ENCODE data around the gene RNF220. TPM values are rescaled to one million over a fixed set of nuclear protein-coding genes. Genes with fewer than 3 reads are reported as not detected.

Gene RNF220
- total and polyA plus RNA-seq, 12 donors, result 41.8 to 82.5 (median 58.0) TPM

- ATAC-seq (no peak), DNase-seq (no peak)
- 47 to 66% methylated on average over 3 of the region's 3 CpGs for WGBS, 2 donors
- Histone ChIP-seq H3K9me3 (no peaks in the 10 kb centered on the region), H3K27me3 (peaks cover 0 to 18% (median 5%) of the 10 kb centered on the region in 7 donors), H3K36me3 (no peaks in the 10 kb centered on the region), H3K4me3 (no peak overlapping the region), H3K4me1 (no peaks in the 10 kb centered on the region), H3K27ac (no peak overlapping the region)
- intact Hi-C loops (cut with DNase I), result no loop called here
- TF ChIP-seq CTCF (IDR thresholded peaks at IDR 0.05), result no peak
Observed at GRCh38 chr1:44553127-44553758, 148.2 kb downstream of the RNF220 start.

GRCh38 chr1:44553771-44554170 is 148.7 kb downstream of the RNF220 start:
- no peaks in the 10 kb centered on the region for H3K9me3 ChIP-seq
- no peak for DNase-seq
- no peak overlapping the region for H3K4me3 ChIP-seq
- H3K27ac ChIP-seq, result no peak overlapping the region
- no peak for ATAC-seq
- WGBS, 2 donors, result 80 to 84% methylated on average over 6 of the region's 6 CpGs
- intact Hi-C loops (cut with DNase I), result no loop called here
- TF ChIP-seq CTCF (IDR thresholded peaks at IDR 0.05), result no peak
- H3K27me3 ChIP-seq, result peaks cover 0 to 17% (median 7%) of the 10 kb centered on the region in 7 donors
- H3K4me1 ChIP-seq, result no peaks in the 10 kb centered on the region
- no peaks in the 10 kb centered on the region for H3K36me3 ChIP-seq

- no peak for ATAC-seq
- 77 to 78% methylated on average over 2 of the region's 2 CpGs for WGBS, 2 donors
- no peak for TF ChIP-seq CTCF (IDR thresholded peaks at IDR 0.05)
Observed at GRCh38 chr1:44554706-44555105, 149.7 kb downstream of the RNF220 start.

GRCh38 chr1:44557778-44558177 is 152.7 kb downstream of the RNF220 start:
- intact Hi-C loops (cut with DNase I), result no loop called here
- no peaks in the 10 kb centered on the region for H3K4me1 ChIP-seq
- H3K27me3 ChIP-seq, result peaks cover 0 to 43% (median 24%) of the 10 kb centered on the region in 7 donors
- 71 to 76% methylated on average over 6 of the region's 6 CpGs for WGBS, 2 donors
- H3K36me3 ChIP-seq, result no peaks in the 10 kb centered on the region
- H3K9me3 ChIP-seq, result no peaks in the 10 kb centered on the region
- ATAC-seq (no peak), DNase-seq (no peak)
- H3K4me3 ChIP-seq, result no peak overlapping the region
- TF ChIP-seq CTCF (IDR thresholded peaks at IDR 0.05), result no peak
- H3K27ac ChIP-seq, result no peak overlapping the region

More at GRCh38 chr1:44554706-44555105, 149.7 kb downstream of the RNF220 start:
- H3K36me3 ChIP-seq, result no peaks in the 10 kb centered on the region
- intact Hi-C loops (cut with DNase I), result no loop called here
- no peak overlapping the region for H3K27ac ChIP-seq
- DNase-seq, result no peak
- no peaks in the 10 kb centered on the region for H3K9me3 ChIP-seq
- peaks cover 0 to 25% (median 10%) of the 10 kb centered on the region in 7 donors for H3K27me3 ChIP-seq
- no peaks in the 10 kb centered on the region for H3K4me1 ChIP-seq
- no peak overlapping the region for H3K4me3 ChIP-seq

Data from heart right ventricle (tissue), 16 donors.